CD4-positive, alpha-beta T cell treated with Interleukin-2 at 100 ng/mL for 4 hours (primary cell): Measurements from ENCODE around the gene RPS21.

Source experiments
- DNase-seq: peaks from one replicate; pipeline ENCODE4 v3.0.0-alpha.2; 2020; ENCODE audit warnings: low spot score

Gene RPS21

DNA sequence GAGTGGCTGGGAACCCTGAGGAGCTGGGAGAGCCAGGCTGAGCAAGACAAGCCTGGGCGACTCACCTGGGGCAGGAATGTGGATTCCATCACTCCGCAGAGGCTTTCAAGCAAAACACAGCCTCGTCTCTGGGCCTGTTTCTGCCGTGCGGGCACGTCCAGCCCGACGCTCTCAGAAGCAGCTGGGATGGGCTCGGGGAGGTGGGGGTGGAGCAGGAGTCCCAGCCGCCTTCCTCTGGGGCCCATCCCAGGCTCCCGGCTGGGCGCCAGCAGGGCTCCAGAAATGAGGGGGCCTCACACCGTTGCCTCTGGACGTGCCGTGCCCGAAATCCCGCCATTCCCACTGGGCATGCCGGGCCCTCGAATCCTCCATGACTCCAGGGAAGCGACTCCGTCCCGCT, 8.7 kb upstream of the RPS21 start:
- no peak for DNase-seq

DNA sequence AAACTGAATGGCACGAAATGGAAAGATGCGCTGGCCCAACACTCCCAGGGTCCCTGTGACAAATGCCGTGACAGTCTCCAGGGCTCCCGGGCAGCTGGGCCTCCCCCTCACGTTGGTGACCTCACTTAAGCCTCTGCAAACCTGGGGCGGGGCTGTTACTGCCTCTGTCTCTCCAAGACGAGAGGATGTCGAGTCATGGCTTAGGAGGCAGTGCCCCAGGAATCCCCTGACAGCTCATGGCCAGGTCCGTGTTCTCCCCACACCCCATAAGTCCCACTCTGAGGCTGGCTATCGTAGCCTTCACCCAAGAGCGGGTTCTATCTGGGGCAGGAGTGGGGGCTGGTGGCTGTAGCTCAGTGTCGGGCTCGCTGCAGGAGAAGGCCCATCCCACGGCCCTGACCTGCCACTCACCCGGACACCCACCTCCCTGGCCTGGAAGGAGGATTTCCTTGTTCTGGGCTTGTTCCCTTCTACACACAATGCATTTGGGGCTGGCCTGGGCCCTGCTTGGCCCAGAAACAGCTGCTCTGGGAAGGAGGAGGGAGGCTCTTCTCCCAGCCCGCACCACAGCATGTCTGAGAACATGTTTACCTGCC, 5.6 kb upstream of the RPS21 start:
- DNase-seq: no peak

DNA sequence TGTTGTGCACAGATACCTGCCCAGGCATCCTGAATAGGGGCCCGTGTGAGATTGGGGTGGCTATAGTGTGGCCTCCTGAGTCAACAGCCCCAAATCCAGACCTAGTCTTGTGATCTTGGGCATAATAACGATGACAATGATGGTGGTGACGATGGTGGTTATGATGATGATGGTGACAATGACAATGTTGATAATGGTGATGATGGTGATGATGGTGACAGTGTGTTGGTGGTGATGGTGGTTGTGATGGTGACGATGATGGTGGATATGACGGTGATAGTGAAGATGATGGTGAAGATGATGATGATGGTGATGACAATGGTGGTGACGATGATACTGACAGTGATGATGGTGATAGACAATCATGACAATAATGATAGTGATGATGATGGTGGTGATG, 5.1 kb upstream of the RPS21 start:
- DNase-seq: no peak

DNA sequence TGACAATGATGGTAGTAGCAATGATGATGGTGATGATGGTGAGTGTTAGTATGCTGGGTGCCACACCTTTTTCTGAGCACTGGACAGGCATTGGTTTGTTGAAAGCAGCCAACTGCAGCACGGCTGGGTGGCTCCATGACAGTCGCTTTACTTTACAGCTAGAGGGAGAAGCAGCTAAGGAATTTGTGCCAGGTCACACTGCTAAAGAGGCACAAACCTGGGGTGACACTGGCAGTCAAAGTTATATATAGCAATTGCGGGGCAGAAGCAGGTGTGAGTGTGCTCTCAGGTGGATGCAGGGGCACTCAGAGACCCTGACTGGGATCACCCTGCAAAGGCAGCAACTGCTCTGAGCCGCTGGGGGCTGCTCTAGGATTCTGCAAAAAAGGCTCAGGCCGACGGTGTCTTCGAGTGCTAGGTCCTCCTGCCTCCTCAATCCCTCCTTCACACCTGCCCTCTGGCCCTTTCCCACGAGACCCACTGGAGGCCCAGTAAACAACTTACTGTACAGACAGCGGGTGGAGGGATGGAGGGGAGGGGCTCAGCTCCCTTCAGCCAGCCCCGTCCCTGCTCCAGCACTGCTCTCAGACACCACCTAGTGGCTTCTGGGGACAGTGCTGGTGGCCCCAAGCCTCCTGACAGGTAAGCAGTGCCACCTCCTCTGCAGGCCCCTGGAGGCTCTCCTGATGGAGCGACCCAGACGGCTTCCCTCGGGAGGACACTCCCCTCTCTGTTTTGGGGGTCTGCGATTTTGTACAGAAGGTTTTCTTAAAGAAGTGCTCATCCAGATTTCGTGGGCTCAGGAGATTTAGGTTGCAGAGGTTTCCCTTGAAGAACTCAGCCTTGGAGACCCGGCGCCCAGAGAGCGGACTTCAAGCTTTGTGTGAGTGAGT, 4.4 kb upstream of the RPS21 start:
- DNase-seq: peak; percentile 80

DNA sequence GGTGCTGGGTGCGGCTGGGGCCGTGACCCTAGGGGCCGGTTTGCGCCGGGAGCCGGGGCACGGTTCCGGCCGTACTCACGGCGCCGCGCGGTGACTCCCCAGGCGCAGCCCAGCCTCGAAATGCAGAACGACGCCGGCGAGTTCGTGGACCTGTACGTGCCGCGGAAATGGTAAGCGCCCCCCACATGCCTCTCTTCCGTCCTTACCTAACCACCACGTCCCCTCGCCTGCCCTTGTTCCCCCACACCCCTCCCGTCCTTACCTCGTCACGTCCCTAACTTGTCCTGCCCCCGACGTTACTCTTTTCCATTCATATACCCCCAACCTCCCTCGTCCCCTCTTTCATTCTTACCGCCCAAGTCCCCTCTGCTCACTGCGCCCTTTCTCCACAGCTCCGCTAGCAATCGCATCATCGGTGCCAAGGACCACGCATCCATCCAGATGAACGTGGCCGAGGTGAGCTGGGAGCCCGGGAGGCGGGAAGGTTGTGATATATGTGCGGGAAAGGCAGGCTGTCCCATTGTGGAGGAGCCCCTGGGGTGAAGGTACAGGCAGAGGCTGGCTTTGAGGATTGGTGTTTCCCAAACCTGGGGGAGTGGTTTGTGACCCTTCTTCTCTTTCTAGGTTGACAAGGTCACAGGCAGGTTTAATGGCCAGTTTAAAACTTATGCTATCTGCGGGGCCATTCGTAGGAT, 463 bp downstream of the RPS21 start:
- peak; percentile 14 for DNase-seq

DNA sequence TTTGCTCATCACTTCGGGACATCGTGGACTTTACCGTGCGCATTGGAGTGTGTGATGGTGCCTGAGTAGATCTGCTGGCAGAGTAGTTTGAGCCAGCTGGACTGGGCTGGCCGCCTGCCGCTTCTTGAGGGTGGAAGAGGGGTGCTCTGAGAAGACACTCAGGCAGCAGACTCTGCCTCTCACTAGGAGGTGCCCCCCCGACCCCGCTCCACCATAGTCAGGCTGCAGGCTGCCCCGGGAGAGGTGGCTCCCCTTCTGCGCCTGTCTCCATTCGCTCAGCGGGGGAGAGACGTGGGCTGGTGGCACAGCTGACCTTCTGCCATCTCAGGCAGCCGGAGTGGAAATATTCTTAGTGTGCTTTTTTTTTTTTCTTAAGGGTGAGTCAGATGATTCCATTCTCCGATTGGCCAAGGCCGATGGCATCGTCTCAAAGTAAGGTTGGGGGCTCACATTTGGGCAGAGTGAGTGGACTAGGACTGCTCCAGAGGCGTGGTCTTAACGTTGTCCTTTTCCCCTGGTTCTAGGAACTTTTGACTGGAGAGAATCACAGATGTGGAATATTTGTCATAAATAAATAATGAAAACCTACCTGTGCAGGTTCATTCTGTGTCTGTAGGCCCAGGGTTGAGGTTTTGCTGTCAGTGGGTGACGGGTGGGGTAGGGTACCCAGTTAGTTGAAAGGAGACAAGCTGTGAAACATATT, 1.2 kb downstream of the RPS21 start:
- DNase-seq: no peak

DNA sequence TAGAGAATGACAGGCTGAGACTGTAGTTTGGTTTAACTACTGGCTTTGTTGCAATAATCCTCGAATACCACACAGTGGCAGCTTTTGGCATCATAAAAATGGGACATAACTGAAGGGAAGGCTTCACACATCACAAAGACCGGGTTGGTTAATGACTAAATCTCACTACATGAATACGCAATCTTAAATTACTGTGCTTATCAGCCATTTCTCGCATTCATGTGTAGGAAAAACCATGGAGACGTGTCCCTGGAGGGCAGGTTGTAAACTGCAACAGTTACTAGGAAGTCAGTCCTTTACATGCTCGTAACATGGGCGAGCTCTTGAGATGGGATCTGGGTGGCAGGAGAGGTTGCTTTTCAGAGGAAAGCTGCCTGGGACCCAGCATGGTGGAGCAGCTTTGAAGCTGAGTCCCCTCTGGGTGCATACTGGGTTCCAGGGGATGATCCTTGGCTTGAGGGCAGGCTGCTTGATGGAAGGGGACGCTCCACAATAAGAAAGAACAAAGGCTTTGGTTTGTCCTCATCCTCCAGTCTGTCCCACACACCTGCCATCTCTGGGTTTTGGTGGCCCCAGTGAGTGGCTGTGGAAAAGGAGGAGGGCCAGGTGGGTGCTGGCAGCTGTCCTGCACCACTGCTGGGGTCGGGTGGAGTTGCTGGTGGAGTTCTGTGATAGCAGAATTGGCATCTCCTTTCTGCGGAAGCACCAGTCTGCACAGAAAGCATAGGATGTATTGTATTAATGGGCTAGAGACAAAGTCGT, 2.1 kb downstream of the RPS21 start:
- DNase-seq: no peak

DNA sequence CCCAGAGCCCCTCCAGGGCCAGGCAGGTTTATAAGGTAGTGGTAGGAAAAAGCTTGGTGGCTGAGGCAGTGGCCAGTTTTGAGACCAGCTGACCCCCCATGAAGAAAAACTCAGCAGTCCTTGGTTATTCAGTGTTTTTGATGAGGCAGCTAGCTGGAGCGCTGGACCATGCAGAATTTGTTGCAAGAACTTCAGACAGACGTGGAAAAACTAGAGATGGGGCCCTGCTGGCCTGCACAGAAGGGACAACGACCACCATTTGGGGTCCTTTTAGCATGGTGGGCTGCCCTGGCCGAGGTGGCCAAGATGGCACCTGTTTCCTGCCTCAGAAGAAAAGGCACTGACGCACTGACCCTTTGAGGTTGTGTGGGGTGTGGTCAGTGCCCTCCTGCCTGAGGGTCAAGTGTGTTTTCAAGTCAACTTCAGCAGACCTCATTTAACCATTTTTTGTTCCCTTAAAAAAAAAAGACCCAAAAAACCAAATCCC, 2.7 kb downstream of the RPS21 start:
- DNase-seq: no peak

DNA sequence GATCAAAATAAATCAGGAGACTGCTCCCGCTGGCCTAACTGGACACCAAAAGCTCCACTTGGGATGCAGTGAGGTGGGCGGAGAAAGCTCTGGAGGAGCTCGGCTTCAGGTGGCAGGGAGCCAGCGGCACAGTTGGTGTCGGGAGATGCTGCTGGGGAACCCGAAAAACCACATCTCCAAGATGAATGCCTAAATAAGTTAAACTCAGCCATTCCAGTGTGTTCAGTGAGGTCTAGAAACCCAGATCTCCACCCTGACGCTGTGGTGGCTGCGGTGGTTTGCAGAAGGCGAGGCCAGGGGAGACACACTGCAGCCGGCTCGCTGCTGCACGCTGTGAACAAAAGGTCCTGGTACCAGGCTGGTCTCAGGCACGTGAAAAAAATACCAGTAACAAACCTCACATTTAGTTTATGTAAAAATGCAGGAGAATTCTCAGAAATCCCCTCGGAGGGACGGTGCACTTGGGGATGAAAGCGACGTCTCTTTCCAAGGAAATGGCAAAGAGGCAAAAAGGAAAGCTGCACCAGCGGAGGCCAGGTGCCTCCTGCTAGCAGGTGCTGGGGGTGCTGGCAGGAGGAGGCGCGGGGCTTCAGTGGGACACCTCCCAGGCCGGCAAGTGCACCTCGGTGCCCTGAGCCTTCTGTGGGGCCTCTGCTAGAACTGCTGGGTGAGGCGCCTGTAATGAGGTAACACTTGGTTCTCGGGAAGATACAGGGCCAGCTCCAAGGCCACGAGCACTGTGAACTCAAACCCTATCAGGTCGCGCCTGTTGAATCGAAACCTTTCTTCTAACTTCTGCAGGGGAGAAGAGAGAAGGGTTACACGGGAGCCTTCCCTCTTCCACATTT, 3.6 kb downstream of the RPS21 start:
- DNase-seq: no peak

DNA sequence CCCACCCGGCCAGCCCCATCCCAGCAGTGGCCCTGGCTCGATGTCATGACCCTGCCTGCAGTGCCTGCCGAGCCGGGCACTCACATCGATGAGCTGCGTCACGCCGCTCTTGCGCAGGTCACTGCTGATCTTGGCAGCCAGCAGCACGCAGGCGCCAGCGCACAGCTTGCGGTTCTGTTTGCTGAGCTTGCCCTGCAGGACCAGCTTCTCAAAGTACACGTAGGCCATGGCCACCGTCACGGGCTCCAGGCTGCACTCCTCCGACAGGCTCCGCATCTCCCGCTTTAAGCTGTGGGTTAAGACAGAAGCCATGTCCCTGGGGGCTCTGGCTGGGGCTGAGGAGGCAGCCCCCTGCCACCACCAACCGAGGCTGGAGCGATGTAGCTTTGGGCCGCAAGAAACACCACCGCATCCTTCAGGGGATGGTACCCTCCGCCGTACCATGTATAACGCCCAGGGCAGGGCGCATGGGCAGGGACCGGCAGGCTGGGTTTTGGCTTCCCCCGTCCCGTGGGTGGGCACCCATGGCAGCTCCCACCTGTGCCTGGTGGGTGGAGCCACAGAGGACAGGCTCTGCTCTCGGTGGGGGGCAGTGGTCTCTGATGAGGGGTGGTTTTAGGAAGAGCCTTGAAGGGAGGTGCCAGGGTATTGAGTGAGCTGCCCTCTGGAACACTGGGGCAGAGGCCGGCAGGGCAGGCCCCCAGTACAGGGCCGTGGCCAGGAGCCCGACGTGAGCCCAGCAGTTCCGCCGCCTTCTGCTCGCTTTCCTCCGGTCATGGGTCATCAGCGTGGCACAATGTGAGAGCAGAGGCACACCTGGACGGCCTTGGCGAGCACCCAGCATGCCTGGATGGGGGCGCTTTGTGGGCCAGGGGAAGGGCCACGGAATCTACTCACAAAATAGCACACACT, 4.5 kb downstream of the RPS21 start:
- DNase-seq: no peak

DNA sequence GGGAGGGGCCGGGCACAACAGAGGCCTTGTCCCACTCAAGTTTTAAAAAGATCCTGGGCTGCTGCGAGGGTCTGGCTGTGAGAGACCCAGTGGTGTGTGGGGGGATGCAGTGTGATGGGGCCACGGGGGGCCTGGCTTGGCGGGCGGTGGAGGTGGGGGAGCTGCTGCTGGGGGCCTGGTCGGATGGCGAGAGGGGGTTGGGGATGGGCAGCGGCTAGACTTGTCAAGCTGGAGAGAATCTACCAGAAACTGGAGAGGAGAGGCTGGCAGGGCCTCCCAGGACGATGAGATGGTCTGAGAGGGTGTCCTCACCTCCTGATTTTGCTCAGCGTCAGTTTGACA, 5.1 kb downstream of the RPS21 start:
- no peak for DNase-seq

DNA sequence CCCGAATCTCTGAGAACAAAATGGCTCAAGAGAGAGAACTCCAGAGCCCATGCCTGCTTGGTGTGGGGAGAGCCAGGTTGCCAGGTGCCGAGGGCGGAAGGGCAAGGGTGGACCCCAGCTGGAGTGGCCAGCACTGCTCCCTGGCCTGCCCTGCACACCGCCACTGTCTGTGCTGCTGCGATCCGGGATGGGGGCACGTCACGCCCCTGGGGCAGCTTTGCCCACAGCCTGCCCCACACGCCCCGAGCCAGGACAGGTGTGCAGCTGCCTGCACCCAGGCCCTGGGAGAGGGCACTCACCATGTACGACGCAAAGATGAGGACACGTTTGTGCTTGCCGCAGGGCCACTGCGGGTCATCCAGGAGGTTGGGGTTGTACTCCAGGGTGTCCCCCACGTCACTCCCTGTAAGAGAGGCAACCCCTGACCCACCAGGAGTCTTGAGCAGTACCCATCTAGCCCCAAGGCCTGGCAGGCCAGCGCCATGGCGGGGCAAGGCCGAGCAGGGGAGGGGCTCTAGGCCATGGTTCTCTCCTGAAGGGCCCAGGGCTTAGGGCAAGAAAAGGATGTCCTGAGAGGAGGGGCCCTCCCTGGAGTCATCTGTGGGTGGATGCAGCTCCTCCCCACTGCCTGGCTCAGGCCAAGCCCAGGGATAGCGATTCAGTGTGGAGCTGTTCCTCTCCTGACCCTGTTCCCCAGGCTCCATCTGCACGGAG, 5.9 kb downstream of the RPS21 start:
- DNase-seq: no peak

DNA sequence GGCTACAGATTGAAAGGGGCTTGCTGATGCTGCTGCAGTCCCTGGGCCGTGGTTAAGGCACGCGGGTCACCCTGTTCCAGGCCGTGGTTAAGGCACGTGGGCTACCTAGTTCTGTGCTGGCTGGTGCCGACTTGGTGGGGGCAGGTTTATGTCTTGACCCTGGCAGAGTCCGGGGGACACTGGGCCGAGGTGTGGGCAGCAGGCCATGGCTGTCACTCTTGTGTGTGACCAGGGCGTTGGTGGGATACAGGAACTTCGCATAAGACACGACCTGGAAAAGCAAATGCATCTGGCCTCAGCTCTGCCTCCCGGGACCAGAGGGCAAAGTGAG, 6.4 kb downstream of the RPS21 start:
- no peak for DNase-seq

DNA sequence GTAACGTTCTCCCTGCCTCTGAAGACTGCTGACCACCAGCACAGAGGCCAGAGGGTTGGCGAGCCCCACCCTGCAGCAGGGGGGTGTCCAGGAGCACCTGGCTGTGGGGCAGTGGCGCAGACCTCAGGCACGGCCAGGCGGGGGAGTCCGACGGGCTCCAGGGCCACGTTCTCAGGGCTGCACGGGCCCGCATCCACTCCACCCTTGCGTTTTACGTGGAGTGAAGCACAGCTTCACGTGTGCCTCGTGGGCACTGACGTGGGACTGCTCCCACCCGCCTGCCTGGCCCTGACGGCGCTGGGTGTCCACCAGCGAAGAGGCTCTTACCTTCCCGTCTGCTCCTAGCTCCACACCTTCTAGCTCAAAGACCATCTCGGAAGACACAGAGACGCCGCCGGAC, 6.9 kb downstream of the RPS21 start:
- DNase-seq: no peak

DNA sequence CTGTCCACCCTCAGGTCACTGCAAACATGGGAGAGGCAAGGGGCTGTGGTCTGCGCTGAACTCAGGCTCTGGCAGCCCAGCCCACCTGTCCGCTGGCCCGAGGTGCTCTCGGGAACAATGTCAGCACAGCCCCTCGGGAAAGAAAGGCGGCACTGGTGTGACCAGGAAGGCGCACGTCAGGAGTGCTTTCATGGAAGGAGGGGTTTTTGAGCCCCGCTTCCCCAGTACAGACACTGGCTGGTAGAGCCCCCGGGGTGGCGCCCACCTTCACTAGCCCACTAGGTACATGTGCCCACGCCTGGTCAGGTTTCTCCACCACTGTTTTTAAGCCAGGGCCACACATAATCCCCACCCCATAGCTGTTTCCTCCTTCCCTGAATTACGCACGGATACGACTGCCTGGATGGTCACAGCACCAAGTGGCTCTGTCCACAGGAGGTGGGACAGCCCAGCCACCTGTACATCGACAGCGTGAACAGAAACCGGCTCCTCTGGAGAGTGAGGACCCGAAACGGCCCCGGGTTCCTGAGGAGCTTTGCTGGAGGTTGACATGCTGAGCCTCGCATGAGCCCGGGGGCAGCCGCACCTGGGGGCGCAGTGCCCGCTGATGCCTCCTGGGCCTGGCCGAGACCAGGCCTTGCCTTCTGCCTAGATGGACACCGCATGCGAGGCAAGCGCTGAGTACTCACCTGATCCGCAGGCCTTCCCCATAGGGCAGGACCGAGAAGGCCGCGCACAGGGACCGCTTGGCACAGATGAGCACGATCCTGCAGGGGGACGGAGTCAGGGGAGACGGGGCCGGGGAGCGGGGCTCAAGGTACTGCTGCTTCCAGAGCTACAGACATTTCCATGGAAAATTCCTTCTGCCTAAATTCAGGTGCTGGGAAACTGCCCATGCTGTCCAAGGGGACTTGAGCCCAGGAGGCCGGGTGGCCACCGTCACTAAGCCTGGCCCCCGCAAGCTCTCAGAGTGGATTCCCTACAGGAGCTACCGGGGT, 7.6 kb downstream of the RPS21 start:
- no peak for DNase-seq

DNA sequence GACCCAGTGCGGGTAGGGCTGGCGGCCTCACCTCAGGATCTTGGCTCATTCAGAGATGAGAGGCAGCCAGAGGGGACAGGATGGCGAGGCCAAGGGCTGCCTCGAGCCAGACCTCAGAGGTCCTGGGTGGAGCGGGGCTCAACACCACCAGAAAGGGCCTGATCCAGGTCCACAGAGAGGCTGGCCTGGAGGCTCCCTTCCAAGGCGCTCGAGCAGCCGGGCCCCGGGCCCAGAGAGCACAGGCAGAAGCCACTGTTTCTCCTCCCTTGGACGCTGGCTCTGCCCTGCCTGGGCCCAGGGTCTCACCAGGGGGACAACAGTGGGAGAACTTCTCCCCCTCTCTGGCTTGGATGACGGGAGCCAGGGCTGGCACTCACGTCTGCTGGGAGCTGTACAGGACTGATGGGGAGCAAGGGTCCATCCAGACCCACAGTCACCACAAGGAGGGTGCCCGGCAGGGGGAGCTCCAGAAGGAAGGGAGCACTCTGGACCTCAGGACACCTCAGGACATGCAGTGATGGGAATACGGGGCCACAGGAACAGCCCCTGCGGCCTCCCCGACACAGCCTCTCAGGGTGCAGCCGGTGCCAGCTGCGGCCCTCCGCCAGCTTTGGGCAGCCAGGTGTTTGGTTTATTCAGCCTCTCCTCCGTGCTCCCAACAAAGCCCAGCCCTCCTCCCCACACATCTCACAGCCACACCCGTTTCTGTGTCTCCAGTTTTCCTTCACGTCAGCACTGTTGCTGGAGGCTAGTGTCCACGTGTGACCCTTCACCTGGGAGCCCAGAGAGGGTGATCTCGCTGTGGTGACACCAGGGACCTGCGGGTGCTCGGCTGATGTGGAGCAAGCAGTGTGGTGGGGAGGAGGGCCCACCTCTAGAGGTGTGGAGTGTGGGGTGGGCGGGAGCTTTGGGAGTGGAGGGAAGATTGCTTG, 8.7 kb downstream of the RPS21 start:
- DNase-seq: no peak
